Trophoblast cell (in vitro differentiated cells and primary cell): ENCODE measurements around the gene POC1A.

ENCODE experiments used
- DNase-seq, 2 donors: peaks; one replicate each; pipeline ENCODE4 v3.0.0-alpha.2; 2016
- H2AFZ ChIP-seq: 2 replicates; pipeline ENCODE4 v1.6.1; 2013; ENCODE audit warnings: low read length, moderate library complexity, mild to moderate bottlenecking; ENCODE audit not compliant: insufficient read depth, poor library complexity
- H2AK5ac ChIP-seq: 2 replicates; pipeline ENCODE4 v1.6.1; 2013; ENCODE audit warnings: mild to moderate bottlenecking, low read length
- H2BK120ac ChIP-seq: 2 replicates; pipeline ENCODE4 v1.6.1; 2013; ENCODE audit warnings: low read length, mild to moderate bottlenecking, moderate library complexity; ENCODE audit not compliant: insufficient read depth, poor library complexity
- H2BK12ac ChIP-seq: 2 replicates; pipeline ENCODE4 v1.6.1; 2013; ENCODE audit warnings: mild to moderate bottlenecking, low read length, moderate library complexity
- H2BK5ac ChIP-seq: 2 replicates; pipeline ENCODE4 v1.6.1; 2013; ENCODE audit warnings: low read length, low read depth, moderate library complexity, mild to moderate bottlenecking; ENCODE audit not compliant: poor library complexity
- H3K14ac ChIP-seq: 2 replicates; pipeline ENCODE4 v1.6.1; 2013; ENCODE audit warnings: mild to moderate bottlenecking, low read length
- H3K18ac ChIP-seq: 2 replicates; pipeline ENCODE4 v1.6.1; 2013; ENCODE audit warnings: mild to moderate bottlenecking, low read length
- H3K23ac ChIP-seq: 2 replicates; pipeline ENCODE4 v1.6.1; 2013; ENCODE audit warnings: low read length
- H3K27ac ChIP-seq: 2 replicates; pipeline ENCODE4 v1.5.1; 2013; ENCODE audit warnings: low read depth, mild to moderate bottlenecking, inconsistent platforms, low read length, moderate library complexity
- H3K27me3 ChIP-seq: 2 replicates; pipeline ENCODE4 v1.6.1; 2013; ENCODE audit warnings: inconsistent platforms, mild to moderate bottlenecking, low read length, moderate library complexity; ENCODE audit not compliant: insufficient read depth
- H3K36me3 ChIP-seq, 2 experiments: 1 replicate in 1 of 2; 2 replicates in 1 of 2; pipeline ENCODE4 v1.6.1; 2013; ENCODE audit warnings: low read length in 2 of 2, mild to moderate bottlenecking in 2 of 2, moderate library complexity in 1 of 2; ENCODE audit not compliant: insufficient read depth in 2 of 2, control insufficient read depth in 1 of 2
- H3K4ac ChIP-seq: 2 replicates; pipeline ENCODE4 v1.6.1; 2013; ENCODE audit warnings: low read depth, mild to moderate bottlenecking, low read length, moderate library complexity
- H3K4me1 ChIP-seq, 2 experiments: 1 replicate in 1 of 2; 2 replicates in 1 of 2; pipeline ENCODE4 v1.6.1; 2013; ENCODE audit warnings: low read length in 2 of 2, mild to moderate bottlenecking in 2 of 2, moderate library complexity in 1 of 2; ENCODE audit not compliant: insufficient read depth in 2 of 2, control insufficient read depth in 1 of 2
- H3K4me2 ChIP-seq: 2 replicates; pipeline ENCODE4 v1.6.1; 2013; ENCODE audit warnings: inconsistent platforms, mild to moderate bottlenecking, low read length, moderate library complexity
- H3K4me3 ChIP-seq: 2 replicates; pipeline ENCODE4 v1.5.1; 2013; ENCODE audit warnings: mild to moderate bottlenecking, low read depth, low read length, inconsistent platforms
- H3K79me1 ChIP-seq: one replicate; pipeline ENCODE4 v1.6.1; 2013; ENCODE audit warnings: low read length
- H3K79me2 ChIP-seq: 2 replicates; pipeline ENCODE4 v1.6.1; 2013; ENCODE audit warnings: low read length, mild to moderate bottlenecking; ENCODE audit not compliant: control insufficient read depth, insufficient read depth, poor library complexity
- H3K9ac ChIP-seq: 2 replicates; pipeline ENCODE4 v1.6.1; 2013; ENCODE audit warnings: mild to moderate bottlenecking, low read length
- H3K9me3 ChIP-seq: 2 replicates; pipeline ENCODE4 v1.6.1; 2013; ENCODE audit warnings: low read depth, mild to moderate bottlenecking, control low read depth, inconsistent platforms, low read length; ENCODE audit not compliant: insufficient read depth
- H4K12ac ChIP-seq: 2 replicates; pipeline ENCODE4 v1.6.1; 2013; ENCODE audit warnings: low read depth, mild to moderate bottlenecking, low read length, moderate library complexity
- H4K8ac ChIP-seq: 2 replicates; pipeline ENCODE4 v1.6.1; 2013; ENCODE audit warnings: low read depth, mild to moderate bottlenecking, low read length, moderate library complexity
- H4K91ac ChIP-seq: one replicate; pipeline ENCODE4 v1.6.1; 2013; ENCODE audit warnings: low read depth, mild to moderate bottlenecking, low read length, moderate library complexity
- WGBS: extraction: QIAGEN DNeasy Blood & Tissue Kit; methylation state at CpG from one replicate; pipeline ENCODE4 v1.1.7; 2013; ENCODE audit warnings: missing lambda C conversion rate; ENCODE audit not compliant: insufficient read length, insufficient coverage; ENCODE audit errors: extremely low coverage; 5-methylcytosine and 5-hydroxymethylcytosine counted together

The POC1A gene

GRCh38 chr3:52084216-52084945 lies 69.8 kb downstream of the POC1A start:
- peaks cover 4% of the 10 kb centered on the region for H3K79me2 ChIP-seq
- H4K91ac ChIP-seq = no peak overlapping the region
- H2BK12ac ChIP-seq = no peak overlapping the region
- H3K36me3 ChIP-seq = peaks cover 0 to 2% of the 10 kb centered on the region in 2 experiments
- H3K27me3 ChIP-seq = no peaks in the 10 kb centered on the region
- no peak overlapping the region for H2BK5ac ChIP-seq
- no peak overlapping the region for H3K4me2 ChIP-seq
- H3K14ac ChIP-seq = no peak overlapping the region
- H3K79me1 ChIP-seq = peaks cover under 1% of the 10 kb centered on the region
- no peak overlapping the region for H2BK120ac ChIP-seq
- H4K8ac ChIP-seq = no peak overlapping the region
- H4K12ac ChIP-seq = no peak overlapping the region
- no peaks in the 10 kb centered on the region for H3K9me3 ChIP-seq
- no peak overlapping the region for H3K23ac ChIP-seq
- H2AFZ ChIP-seq = no peak overlapping the region
- no peak overlapping the region for H3K18ac ChIP-seq
- DNase-seq = no peak
- no peak overlapping the region for H3K4ac ChIP-seq
- no peak overlapping the region for H3K9ac ChIP-seq
- peaks cover 12 to 13% of the 10 kb centered on the region in 2 experiments for H3K4me1 ChIP-seq
- no peak overlapping the region for H2AK5ac ChIP-seq
- H3K4me3 ChIP-seq = no peak overlapping the region
- no CpG with 5 or more reads among the region's 9 CpGs for WGBS
- H3K27ac ChIP-seq = no peak overlapping the region

DNA sequence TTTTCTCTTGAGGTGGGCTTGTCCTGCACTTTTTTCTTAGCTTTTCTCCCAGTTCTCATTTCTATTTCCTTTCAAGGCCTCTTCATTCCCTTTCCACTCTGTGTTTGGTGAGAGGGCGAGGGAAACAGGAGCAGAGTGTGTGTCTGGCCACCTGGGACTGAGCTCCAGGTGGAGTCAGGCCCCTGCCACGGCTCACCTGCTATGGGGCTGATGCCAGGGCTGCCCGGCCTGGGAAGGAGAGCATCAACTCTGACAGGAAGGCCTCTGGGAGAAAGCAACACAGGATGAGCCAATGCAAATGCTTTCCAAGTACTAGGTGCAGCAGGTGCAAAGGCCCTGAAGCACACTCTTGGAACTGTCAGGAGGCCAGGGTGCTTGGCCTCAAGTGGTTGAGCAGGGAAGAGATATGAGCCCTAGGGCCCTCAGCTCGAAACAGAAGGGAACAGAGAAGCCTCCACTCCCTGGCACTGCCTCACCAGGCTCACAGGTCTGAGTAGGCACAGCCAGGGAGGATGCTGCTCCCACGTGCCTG lies 70.6 kb downstream of the POC1A start:
- Histone ChIP-seq H3K23ac (no peak overlapping the region), H3K14ac (no peak overlapping the region), H3K27ac (no peak overlapping the region), H2AK5ac (no peak overlapping the region), H4K8ac (no peak overlapping the region), H4K12ac (no peak overlapping the region), H3K4ac (no peak overlapping the region), H3K4me1 (peaks cover 9 to 13% of the 10 kb centered on the region in 2 experiments), H2AFZ (no peak overlapping the region), H3K9ac (no peak overlapping the region), H3K18ac (no peak overlapping the region), H2BK5ac (no peak overlapping the region), H3K79me1 (peaks cover 3% of the 10 kb centered on the region), H2BK12ac (no peak overlapping the region), H3K4me3 (no peak overlapping the region), H2BK120ac (no peak overlapping the region), H3K9me3 (no peaks in the 10 kb centered on the region), H3K27me3 (no peaks in the 10 kb centered on the region), H3K36me3 (peaks cover 0 to 2% of the 10 kb centered on the region in 2 experiments), H3K4me2 (no peak overlapping the region), H3K79me2 (peaks cover 2% of the 10 kb centered on the region), H4K91ac (no peak overlapping the region)
- no CpG with 5 or more reads among the region's 5 CpGs for WGBS
- no peak for DNase-seq

- Histone ChIP-seq H3K79me2 (peaks cover 2% of the 10 kb centered on the region), H3K9ac (no peak overlapping the region), H2BK5ac (no peak overlapping the region), H3K23ac (no peak overlapping the region), H2AFZ (no peak overlapping the region), H3K9me3 (no peaks in the 10 kb centered on the region), H3K4me2 (no peak overlapping the region), H3K36me3 (peaks cover 0 to 2% of the 10 kb centered on the region in 2 experiments), H4K12ac (no peak overlapping the region), H3K18ac (no peak overlapping the region), H3K4ac (no peak overlapping the region), H2AK5ac (no peak overlapping the region), H3K79me1 (peaks cover 6% of the 10 kb centered on the region), H2BK12ac (no peak overlapping the region), H2BK120ac (no peak overlapping the region), H4K91ac (no peak overlapping the region), H3K27me3 (no peaks in the 10 kb centered on the region), H3K27ac (no peak overlapping the region), H3K4me1 (peaks cover 8 to 10% of the 10 kb centered on the region in 2 experiments), H3K4me3 (no peak overlapping the region), H3K14ac (no peak overlapping the region), H4K8ac (no peak overlapping the region)
- WGBS = no CpG with 5 or more reads among the region's 8 CpGs
- DNase-seq = no peak
Observed at GRCh38 chr3:52082951-52083350, 71.3 kb downstream of the POC1A start.

GRCh38 chr3:52080830-52081719 lies 73.1 kb downstream of the POC1A start:
- H3K9me3 ChIP-seq = no peaks in the 10 kb centered on the region
- H3K27ac ChIP-seq = no peak overlapping the region
- H3K18ac ChIP-seq = no peak overlapping the region

More at GRCh38 chr3:52080830-52081719, 73.1 kb downstream of the POC1A start:
- H3K4me3 ChIP-seq = no peak overlapping the region
- H3K79me2 ChIP-seq = peaks cover 2% of the 10 kb centered on the region
- no peak overlapping the region for H2BK120ac ChIP-seq
- WGBS = no CpG with 5 or more reads among the region's 21 CpGs
- H2BK12ac ChIP-seq = no peak overlapping the region
- peaks cover 17% of the 10 kb centered on the region for H3K79me1 ChIP-seq
- H4K12ac ChIP-seq = no peak overlapping the region
- H3K4ac ChIP-seq = no peak overlapping the region
- no peak for DNase-seq
- H2AK5ac ChIP-seq = no peak overlapping the region
- H4K91ac ChIP-seq = no peak overlapping the region
- H3K27me3 ChIP-seq = no peaks in the 10 kb centered on the region
- H2AFZ ChIP-seq = no peak overlapping the region
- H3K36me3 ChIP-seq = peaks cover 0 to 2% of the 10 kb centered on the region in 2 experiments
- H4K8ac ChIP-seq = no peak overlapping the region
- H3K23ac ChIP-seq = no peak overlapping the region
- no peak overlapping the region for H3K14ac ChIP-seq
- peaks cover 23 to 24% of the 10 kb centered on the region in 2 experiments for H3K4me1 ChIP-seq
- no peak overlapping the region for H3K9ac ChIP-seq
- H3K4me2 ChIP-seq = no peak overlapping the region
- no peak overlapping the region for H2BK5ac ChIP-seq
